GM12801 (cell line): ENCODE results near the gene SDK1.

ENCODE experiments used
- CTCF ChIP-seq: IDR thresholded peaks from one replicate; pipeline ENCODE4 v1.5.1; 2011; ENCODE audit warnings: control low read depth; ENCODE audit not compliant: insufficient read length; ENCODE audit errors: extremely low read depth

SDK1 gene

GRCh38 chr7:3425087-3425486 lies 124.0 kb downstream of the SDK1 start:
- TF ChIP-seq CTCF = no peak

- no peak for TF ChIP-seq CTCF
Observed at GRCh38 chr7:3426064-3426463, 125.0 kb downstream of the SDK1 start.

- no peak for TF ChIP-seq CTCF
Observed at GRCh38 chr7:3427957-3428356, 126.9 kb downstream of the SDK1 start.

GRCh38 chr7:3429981-3430380 lies 128.9 kb downstream of the SDK1 start:
- TF ChIP-seq CTCF = no peak

- TF ChIP-seq CTCF = no peak
Observed at GRCh38 chr7:3430588-3430987, 129.5 kb downstream of the SDK1 start.

- TF ChIP-seq CTCF = no peak
Observed at GRCh38 chr7:3431306-3431705, 130.3 kb downstream of the SDK1 start.

- TF ChIP-seq CTCF = no peak
Observed at GRCh38 chr7:3432911-3433310, 131.9 kb downstream of the SDK1 start.

GRCh38 chr7:3434611-3435010 lies 133.6 kb downstream of the SDK1 start:
- no peak for TF ChIP-seq CTCF
